Stomach (tissue), 4 donors: ENCODE measurements around the gene VAT1.

ENCODE experiments used
- POLR2A ChIP-seq, 4 donors: fragments of 450-650 bp; IDR thresholded peaks; one replicate each; pipeline ENCODE4 v1.6.1; 2016; ENCODE audit warnings: antibody characterized with exemption in 4 of 4, control low read depth in 2 of 4, mild to moderate bottlenecking in 1 of 4, moderate library complexity in 1 of 4
- TF ChIP-seq, protein P1 (sequence below), 7 experiments: fragments of 450-650 bp in 4 of 7; fragments of 200-600 bp in 3 of 7; sonication (generic) in 3 of 7; IDR thresholded peaks; one replicate each; pipeline ENCODE4 v1.5.1; 2016 to 2019; ENCODE audit warnings: antibody characterized with exemption in 7 of 7, control low read depth in 2 of 7, mild to moderate bottlenecking in 1 of 7

DNA sequence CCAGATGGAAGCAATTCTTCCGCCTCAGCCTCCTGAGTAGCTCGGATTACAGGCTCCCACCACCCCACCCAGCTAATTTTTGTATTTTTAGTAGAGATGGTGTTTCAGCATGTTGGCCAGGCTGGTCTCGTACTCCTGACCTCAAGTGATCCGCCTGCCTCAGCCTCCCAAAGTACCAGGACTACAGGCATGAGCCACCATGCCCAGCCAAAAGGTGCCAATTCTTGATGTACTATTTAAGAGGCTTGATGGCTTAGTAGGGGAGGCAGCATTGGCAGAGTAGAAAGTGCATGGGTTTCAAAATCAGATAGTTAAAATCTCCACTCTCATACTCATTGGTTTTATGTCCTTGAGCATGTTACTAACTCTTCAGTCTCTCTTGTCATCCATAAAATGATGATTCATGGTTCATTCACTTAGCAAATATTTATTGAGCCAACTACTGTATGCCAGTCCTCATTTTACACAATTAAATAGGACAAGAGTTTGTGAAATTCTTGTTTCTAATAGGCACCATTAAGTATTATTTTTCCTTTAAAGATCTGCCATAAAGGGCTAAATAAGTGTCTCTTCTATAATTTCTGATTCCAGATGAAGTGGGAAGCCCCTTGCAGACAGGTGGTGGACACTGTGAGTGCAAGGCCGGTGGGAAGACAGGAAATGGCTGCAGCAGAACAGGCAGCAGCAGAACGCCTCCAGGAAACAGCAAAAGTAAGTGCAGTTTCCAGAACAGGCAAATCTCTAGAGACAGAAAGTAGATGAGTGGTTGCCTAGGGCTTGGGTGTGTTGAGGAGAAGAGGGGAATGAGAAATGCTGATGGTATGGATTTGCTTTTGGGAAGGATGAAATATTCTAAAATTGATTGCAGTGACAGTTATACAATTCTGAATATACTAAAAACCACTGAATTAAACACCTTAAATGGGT lies 32.2 kb downstream of the VAT1 start:
- TF ChIP-seq, protein P1, sequence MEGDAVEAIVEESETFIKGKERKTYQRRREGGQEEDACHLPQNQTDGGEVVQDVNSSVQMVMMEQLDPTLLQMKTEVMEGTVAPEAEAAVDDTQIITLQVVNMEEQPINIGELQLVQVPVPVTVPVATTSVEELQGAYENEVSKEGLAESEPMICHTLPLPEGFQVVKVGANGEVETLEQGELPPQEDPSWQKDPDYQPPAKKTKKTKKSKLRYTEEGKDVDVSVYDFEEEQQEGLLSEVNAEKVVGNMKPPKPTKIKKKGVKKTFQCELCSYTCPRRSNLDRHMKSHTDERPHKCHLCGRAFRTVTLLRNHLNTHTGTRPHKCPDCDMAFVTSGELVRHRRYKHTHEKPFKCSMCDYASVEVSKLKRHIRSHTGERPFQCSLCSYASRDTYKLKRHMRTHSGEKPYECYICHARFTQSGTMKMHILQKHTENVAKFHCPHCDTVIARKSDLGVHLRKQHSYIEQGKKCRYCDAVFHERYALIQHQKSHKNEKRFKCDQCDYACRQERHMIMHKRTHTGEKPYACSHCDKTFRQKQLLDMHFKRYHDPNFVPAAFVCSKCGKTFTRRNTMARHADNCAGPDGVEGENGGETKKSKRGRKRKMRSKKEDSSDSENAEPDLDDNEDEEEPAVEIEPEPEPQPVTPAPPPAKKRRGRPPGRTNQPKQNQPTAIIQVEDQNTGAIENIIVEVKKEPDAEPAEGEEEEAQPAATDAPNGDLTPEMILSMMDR (IDR thresholded peaks at IDR 0.05), result no peak
- no peak for TF ChIP-seq POLR2A (IDR thresholded peaks at IDR 0.05)
